GM21381 (cell line): ENCODE data around the gene UBR4.

Source experiments
- ATAC-seq: cut with Tn5 transposase; IDR thresholded peaks from one replicate; pipeline ENCODE4 v1.9.1; 2021; ENCODE audit warnings: mild to moderate bottlenecking, moderate library complexity; ENCODE audit not compliant: unreplicated experiment

The UBR4 gene

DNA sequence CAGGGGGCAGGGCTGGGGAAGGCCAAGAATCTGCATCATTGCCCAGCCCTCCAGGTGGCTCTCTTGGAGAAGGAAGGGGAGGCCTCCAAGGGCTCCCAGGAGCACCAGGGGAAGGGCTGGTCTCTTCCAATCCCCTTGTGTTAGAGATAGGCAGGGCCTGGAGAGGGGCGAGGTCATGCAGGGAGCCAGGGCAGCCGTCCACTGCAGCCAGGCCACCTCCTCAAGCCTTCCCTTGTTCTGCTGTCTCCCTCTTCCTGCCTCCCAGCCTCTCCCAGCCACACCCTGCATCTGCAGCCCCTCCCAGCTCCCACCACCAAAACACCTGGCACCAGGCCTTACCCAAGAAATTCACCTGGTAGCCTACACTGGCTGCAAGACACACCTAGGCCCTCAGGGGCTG lies 148.3 kb downstream of the UBR4 start:
- no peak for ATAC-seq

- no peak for ATAC-seq
Measured at GRCh38 chr1:19061343-19061742, 148.7 kb downstream of the UBR4 start.

- no peak for ATAC-seq
Measured at GRCh38 chr1:19059773-19060172, 150.3 kb downstream of the UBR4 start.

DNA sequence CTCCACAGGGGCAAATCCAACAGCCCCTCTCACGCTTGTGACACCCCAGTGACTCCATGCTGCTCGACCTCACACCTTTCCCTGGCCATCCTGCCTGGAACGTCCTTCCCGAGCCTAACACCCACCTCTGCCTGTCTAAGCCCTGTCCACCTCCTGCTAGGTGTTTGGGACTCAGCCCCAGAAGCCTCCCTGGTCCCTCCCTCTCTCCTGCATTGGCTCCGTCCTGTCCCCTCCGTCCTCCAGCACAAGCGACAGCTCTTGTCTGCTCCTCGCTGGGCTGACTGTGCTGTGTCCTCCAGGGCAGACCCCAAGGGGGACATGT lies 151.6 kb downstream of the UBR4 start:
- no peak for ATAC-seq

- no peak for ATAC-seq
Measured at GRCh38 chr1:19057784-19058475, 152.1 kb downstream of the UBR4 start.

DNA sequence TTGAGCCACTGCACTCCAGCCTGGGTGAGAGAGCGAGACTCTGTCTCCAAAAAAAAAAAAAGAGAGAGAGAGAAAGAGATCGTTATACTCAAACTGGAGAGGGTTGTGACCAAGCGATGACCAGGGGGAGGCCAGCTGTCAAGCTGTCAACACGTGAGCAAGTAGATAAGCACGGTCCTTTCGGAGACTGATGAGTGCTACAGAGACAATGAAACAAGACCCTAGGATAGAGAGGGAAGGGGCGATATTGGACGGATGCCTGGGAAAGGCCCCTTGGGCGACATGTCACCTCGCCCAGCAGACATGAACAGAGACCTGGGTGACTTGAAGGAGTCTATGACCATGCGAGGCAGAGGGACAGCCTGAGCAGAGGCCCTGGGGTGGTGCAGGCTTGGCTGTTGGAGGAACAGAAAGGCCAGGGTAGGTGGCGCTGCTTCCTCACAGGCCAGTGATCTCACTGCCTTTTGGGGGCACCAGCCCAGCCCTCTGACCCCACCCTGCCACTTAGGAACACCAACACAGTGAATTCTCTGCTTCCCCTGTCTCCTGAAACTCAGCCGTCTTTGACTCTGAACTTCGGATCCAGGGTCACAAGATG lies 152.8 kb downstream of the UBR4 start:
- ATAC-seq: no peak

DNA sequence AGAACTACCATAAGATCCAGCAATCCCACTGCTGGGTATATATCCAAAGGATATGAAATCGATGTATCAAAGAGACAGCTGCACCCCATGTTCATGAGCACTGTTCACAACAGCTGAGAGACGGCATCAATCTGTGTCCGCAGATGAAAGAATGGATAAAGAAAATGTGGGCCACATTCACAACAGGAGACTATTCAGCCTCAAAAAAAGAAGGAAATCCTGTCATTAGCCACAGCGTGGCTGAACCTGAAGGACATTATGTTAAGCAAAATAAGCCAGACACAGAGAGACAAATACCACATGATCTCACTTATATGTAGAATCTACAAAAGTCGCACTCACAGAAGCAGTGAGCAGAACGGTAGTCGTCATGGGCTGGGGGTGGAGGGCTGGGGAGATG lies 154.4 kb downstream of the UBR4 start:
- no peak for ATAC-seq

DNA sequence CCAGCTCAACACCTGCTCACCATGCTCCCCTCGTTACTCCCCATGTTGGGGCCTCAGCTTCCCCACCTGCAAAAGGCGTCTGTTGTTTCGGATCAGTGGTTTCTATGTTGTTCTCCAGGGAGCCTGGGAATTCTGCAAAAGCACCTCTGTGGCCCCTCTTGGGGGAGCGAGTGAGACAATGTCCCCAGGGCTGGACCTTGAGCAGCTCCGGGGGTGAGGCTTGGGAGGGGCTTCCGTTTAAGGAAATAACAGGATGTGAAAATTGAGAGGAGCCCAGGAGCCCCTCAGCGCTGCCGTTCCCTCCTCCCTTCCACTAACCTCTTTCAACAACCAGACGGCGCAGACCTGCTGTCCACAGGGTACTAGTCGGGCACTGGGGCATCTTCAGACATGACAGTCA lies 155.1 kb downstream of the UBR4 start:
- ATAC-seq: no peak

GRCh38 chr1:19054216-19054615 lies 155.8 kb downstream of the UBR4 start:
- no peak for ATAC-seq

GRCh38 chr1:19053486-19053885 lies 156.6 kb downstream of the UBR4 start:
- no peak for ATAC-seq

GRCh38 chr1:19049798-19050197 lies 160.3 kb downstream of the UBR4 start:
- no peak for ATAC-seq

GRCh38 chr1:19049128-19049768 lies 160.8 kb downstream of the UBR4 start:
- ATAC-seq: no peak

DNA sequence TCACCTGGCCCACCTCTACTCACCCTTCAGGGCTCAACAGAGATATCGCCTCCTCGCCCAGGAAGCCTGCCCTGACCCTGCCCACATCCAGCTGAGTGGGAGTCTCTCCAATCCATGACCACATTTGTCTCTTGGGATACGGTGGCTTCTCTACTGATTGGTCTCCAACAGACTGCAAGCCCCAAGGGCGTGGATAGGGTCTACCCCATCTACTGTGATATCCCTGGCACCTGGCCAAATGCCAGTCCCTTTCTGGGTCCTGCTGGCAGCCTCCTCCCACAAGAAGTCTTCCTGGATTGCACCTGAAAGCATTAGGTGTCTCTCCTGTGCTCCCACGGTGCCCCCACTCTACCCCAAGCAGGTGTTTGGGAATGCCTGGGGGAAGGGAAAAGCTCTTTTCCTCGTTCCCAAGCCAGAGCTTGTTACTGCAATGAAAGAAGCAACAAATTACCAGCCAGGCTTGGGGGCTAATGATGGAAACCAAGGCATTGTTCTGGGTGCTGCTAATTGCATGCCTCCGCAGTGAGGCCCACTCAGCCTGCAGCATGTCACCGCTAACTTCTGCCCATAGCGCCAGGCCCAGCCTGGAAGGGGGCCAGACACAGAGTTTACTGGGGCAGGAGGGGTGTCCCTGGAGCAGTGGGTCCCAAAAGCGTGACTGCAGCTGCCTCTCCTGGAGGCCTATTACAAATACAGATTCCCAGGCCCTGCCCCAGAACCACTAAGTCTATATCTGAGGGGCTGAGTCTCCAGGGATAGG lies 162.9 kb downstream of the UBR4 start:
- ATAC-seq: no peak

- ATAC-seq: no peak
Measured at GRCh38 chr1:19045898-19046880, 163.9 kb downstream of the UBR4 start.

DNA sequence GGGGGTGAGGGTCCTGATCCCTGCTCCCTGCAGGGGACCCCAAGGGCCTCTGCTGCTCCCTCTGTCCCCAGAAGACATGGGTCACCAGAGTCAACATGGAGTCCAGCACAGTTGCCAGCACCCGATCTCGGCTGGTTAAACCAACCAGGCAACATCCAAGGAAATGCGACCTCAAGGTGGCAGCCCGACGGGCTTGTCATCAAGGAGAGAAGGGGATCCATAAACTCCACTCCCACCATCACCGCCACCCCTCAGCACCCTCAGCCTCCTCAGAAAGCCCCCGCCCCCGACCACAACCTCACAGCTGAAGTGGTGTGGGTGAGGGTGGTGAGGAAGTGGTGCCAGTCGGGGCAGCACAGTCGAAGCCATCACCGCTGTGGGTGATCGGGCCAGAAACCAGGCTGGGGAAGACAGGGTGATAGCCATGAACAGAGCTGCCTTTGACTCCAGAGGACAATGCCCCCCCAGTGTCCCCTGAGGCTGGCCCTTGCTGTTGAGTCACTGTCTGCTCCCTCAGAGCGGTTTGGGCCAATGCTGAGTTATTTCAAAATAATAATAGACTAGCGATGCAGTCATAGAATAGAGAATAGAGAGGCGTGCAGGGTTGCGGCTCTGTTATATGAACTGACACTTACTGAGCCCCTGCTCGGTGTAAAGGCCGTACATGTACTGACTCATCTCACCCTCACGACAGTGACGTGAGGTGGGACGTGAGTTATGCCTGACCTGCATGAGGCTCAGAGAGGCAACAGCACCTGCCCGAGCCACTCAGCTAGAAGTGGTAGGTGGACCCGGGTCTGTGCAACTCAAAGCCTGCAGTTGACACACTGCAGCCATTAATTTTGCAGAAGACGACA lies 164.9 kb downstream of the UBR4 start:
- no peak for ATAC-seq

DNA sequence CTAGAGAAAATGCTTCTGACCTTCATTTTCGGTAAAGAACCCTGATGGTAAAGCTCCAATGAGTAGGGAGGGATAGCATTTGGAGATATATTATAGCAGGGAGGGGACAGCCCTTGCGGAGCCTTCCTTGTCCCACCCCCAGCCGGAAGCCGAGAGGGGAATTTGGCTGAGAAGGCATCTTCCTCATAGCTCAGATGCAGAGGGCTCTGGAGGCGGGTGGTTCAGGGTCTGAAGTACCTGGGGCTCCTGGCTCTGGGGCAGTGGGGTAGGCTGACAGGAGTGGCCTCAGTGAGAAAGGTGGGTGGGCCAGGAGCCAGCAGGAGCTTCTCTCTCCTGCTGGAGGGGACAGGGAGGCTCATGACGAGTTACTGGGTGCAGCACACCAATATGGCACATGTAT lies 165.6 kb downstream of the UBR4 start:
- ATAC-seq: no peak

DNA sequence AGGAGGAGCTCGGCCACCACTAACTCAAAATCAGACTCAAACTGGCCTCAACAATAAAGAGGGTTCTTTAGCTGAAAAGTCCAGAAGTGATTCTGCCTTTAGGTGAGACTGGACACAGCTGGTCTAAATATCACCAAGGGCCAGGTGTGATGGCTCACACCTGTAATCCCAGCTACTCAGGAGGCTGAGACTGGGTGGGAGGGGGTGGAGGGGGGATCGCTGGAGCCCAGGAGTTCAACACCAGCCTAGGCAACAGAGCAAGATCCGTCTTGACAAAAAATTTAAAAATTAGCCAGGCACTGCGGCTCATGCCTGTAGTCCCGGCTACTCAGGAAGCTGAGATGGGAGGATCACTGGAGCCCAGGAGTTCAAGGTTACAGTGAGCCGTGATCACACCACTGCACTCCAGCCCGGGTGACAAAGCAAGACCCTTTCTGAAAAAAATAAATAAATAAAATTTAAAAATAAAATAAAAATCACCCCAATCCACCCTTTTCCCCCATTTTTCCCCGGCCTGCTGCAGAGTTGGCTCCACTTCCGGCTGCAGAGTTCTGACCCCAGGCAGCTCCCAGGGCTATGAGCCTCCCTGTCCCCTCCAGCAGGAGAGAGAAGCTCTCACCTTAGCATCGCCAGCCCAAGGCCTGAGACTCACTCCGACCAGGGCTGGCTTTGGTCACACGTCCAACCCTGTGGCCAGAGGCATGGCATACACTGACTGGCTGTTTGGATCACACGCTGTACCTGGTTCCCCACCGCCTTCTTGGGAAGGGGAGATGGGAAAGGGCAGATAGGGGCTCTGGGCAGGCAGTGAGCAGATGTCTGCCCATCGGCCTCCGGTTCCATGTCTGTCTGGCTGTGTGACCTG lies 166.3 kb downstream of the UBR4 start:
- ATAC-seq: no peak

GRCh38 chr1:19042675-19043578 lies 167.1 kb downstream of the UBR4 start:
- ATAC-seq: no peak
